Mesenchymal stem cell (in vitro differentiated cells and primary cell): ENCODE results near the gene C2CD2.

Source experiments
- DNase-seq: peaks from one replicate; pipeline ENCODE4 v3.0.0-alpha.2; 2013
- H2AFZ ChIP-seq: one replicate; pipeline ENCODE4 v1.6.1; 2013; ENCODE audit warnings: low read depth, mild to moderate bottlenecking, control low read depth, inconsistent platforms, low read length, moderate library complexity
- H2AK5ac ChIP-seq: 2 replicates; pipeline ENCODE4 v1.6.1; 2013; ENCODE audit warnings: low read length, moderate library complexity, mild to moderate bottlenecking, inconsistent platforms; ENCODE audit not compliant: severe bottlenecking
- H2BK120ac ChIP-seq: one replicate; pipeline ENCODE4 v1.6.1; 2013; ENCODE audit warnings: low read depth, mild to moderate bottlenecking, inconsistent platforms, low read length, moderate library complexity
- H2BK12ac ChIP-seq, 2 experiments: one replicate each; pipeline ENCODE4 v1.6.1; 2013; ENCODE audit warnings: inconsistent platforms in 2 of 2, low read length in 2 of 2, mild to moderate bottlenecking in 2 of 2, moderate library complexity in 2 of 2, control low read depth in 1 of 2
- H2BK15ac ChIP-seq: one replicate; pipeline ENCODE4 v1.6.1; 2013; ENCODE audit warnings: mild to moderate bottlenecking, low read depth, inconsistent platforms; ENCODE audit not compliant: poor library complexity, severe bottlenecking
- H2BK5ac ChIP-seq: 2 replicates; pipeline ENCODE4 v1.6.1; 2013; ENCODE audit warnings: low read depth, mild to moderate bottlenecking, low read length, control low read depth, inconsistent platforms; ENCODE audit not compliant: poor library complexity, severe bottlenecking
- H3K14ac ChIP-seq, 2 experiments: one replicate each; pipeline ENCODE4 v1.6.1; 2013; ENCODE audit warnings: inconsistent platforms in 2 of 2, low read length in 2 of 2, control low read depth in 1 of 2, mild to moderate bottlenecking in 1 of 2, moderate library complexity in 1 of 2
- H3K18ac ChIP-seq, 2 experiments: one replicate each; pipeline ENCODE4 v1.6.1; 2013; ENCODE audit warnings: inconsistent platforms in 2 of 2, low read length in 2 of 2, control low read depth in 1 of 2, low read depth in 1 of 2, mild to moderate bottlenecking in 1 of 2
- H3K23ac ChIP-seq, 2 experiments: one replicate each; pipeline ENCODE4 v1.6.1; 2013; ENCODE audit warnings: inconsistent platforms in 2 of 2, low read length in 2 of 2, mild to moderate bottlenecking in 2 of 2, moderate library complexity in 2 of 2, control low read depth in 1 of 2
- H3K27ac ChIP-seq: 2 replicates; pipeline ENCODE4 v1.5.1; 2013; ENCODE audit warnings: mild to moderate bottlenecking, moderate library complexity, low read length, control low read depth, inconsistent platforms; ENCODE audit not compliant: poor library complexity, severe bottlenecking
- H3K27me3 ChIP-seq, 2 experiments: 2 replicates each; pipeline versions ENCODE4 v1.6.1 to v1.7.0; 2013; ENCODE audit warnings: low read length in 2 of 2, mild to moderate bottlenecking in 2 of 2, moderate library complexity in 2 of 2, control low read depth in 1 of 2, inconsistent platforms in 1 of 2; ENCODE audit not compliant: control insufficient read depth in 1 of 2, insufficient read depth in 1 of 2
- H3K36me3 ChIP-seq, 2 experiments: 2 replicates each; pipeline versions ENCODE4 v1.6.1 to v1.7.0; 2013; ENCODE audit warnings: low read length in 2 of 2, control low read depth in 1 of 2, inconsistent platforms in 1 of 2, low read depth in 1 of 2, mild to moderate bottlenecking in 1 of 2; ENCODE audit not compliant: insufficient read depth in 2 of 2, control insufficient read depth in 1 of 2
- H3K4ac ChIP-seq, 2 experiments: one replicate each; pipeline ENCODE4 v1.6.1; 2013; ENCODE audit warnings: inconsistent platforms in 2 of 2, low read length in 2 of 2, mild to moderate bottlenecking in 2 of 2, moderate library complexity in 2 of 2, control low read depth in 1 of 2, low read depth in 1 of 2
- H3K4me1 ChIP-seq: 2 replicates; pipeline ENCODE4 v1.6.1; 2013; ENCODE audit warnings: low read depth, low read length, control low read depth; ENCODE audit not compliant: control insufficient read depth, insufficient read depth
- H3K4me2 ChIP-seq: 2 replicates; pipeline ENCODE4 v1.6.1; 2013; ENCODE audit warnings: low read length, mild to moderate bottlenecking, inconsistent platforms; ENCODE audit not compliant: poor library complexity, severe bottlenecking
- H3K4me3 ChIP-seq, 2 experiments: 2 replicates each; pipeline versions ENCODE4 v1.5.1 to v1.7.0; 2013; ENCODE audit warnings: low read length in 2 of 2, mild to moderate bottlenecking in 2 of 2, control low read depth in 1 of 2, low read depth in 1 of 2; ENCODE audit not compliant: insufficient read depth in 1 of 2
- H3K79me1 ChIP-seq: replicated peaks from 2 replicates; pipeline ENCODE4 v1.6.1; 2013; ENCODE audit warnings: mild to moderate bottlenecking, control low read depth, low read length, inconsistent platforms; ENCODE audit not compliant: poor library complexity, severe bottlenecking
- H3K9ac ChIP-seq: 2 replicates; pipeline ENCODE4 v1.7.0; 2013; ENCODE audit warnings: mild to moderate bottlenecking, low read length, moderate library complexity
- H3K9me3 ChIP-seq: 2 replicates; pipeline ENCODE4 v1.7.0; 2013; ENCODE audit warnings: mild to moderate bottlenecking, low read length; ENCODE audit not compliant: control insufficient read depth
- H4K8ac ChIP-seq: one replicate; pipeline ENCODE4 v1.6.1; 2013; ENCODE audit warnings: inconsistent platforms, mild to moderate bottlenecking, low read length, moderate library complexity
- H4K91ac ChIP-seq: one replicate; pipeline ENCODE4 v1.6.1; 2013; ENCODE audit warnings: mild to moderate bottlenecking, low read length, inconsistent platforms
- WGBS: methylation state at CpG from one replicate; pipeline ENCODE4 v1.1.7; 2013; ENCODE audit warnings: mixed read lengths; 5-methylcytosine and 5-hydroxymethylcytosine counted together

C2CD2 gene

GRCh38 chr21:41857771-41858300 lies 96.0 kb downstream of the C2CD2 start:
- no peak overlapping the region for H2AFZ ChIP-seq
- no peak overlapping the region for H2BK12ac ChIP-seq
- no peak overlapping the region for H3K23ac ChIP-seq
- no peak overlapping the region for H4K8ac ChIP-seq
- H3K9me3 ChIP-seq, result no peaks in the 10 kb centered on the region
- H3K27ac ChIP-seq, result no peak overlapping the region
- H2BK5ac ChIP-seq, result no peak overlapping the region
- H2AK5ac ChIP-seq, result no peak overlapping the region
- H3K79me1 ChIP-seq, result peaks cover 28% of the 10 kb centered on the region
- H3K9ac ChIP-seq, result no peak overlapping the region
- H3K4ac ChIP-seq, result no peak overlapping the region
- no peak overlapping the region for H3K14ac ChIP-seq
- H3K4me2 ChIP-seq, result no peak overlapping the region
- no peak overlapping the region for H2BK120ac ChIP-seq
- peaks cover 56 to 58% of the 10 kb centered on the region in 2 experiments for H3K36me3 ChIP-seq
- peaks cover 2% of the 10 kb centered on the region for H3K4me1 ChIP-seq
- H3K18ac ChIP-seq, result no peak overlapping the region
- no peak for DNase-seq
- H3K4me3 ChIP-seq, result no peak overlapping the region
- no peak overlapping the region for H4K91ac ChIP-seq
- no peaks in the 10 kb centered on the region for H3K27me3 ChIP-seq
- WGBS, result 97% methylated on average over 14 of the region's 14 CpGs
- H2BK15ac ChIP-seq, result no peak overlapping the region

- Histone ChIP-seq H3K18ac (no peak overlapping the region), H3K27me3 (no peaks in the 10 kb centered on the region), H3K79me1 (peaks cover 21% of the 10 kb centered on the region), H3K27ac (no peak overlapping the region), H3K4me1 (no peaks in the 10 kb centered on the region), H2AK5ac (no peak overlapping the region), H3K9me3 (no peaks in the 10 kb centered on the region), H2BK12ac (no peak overlapping the region), H2AFZ (no peak overlapping the region), H4K8ac (no peak overlapping the region), H3K36me3 (peaks cover 65 to 68% of the 10 kb centered on the region in 2 experiments), H3K4ac (no peak overlapping the region), H3K23ac (no peak overlapping the region), H4K91ac (no peak overlapping the region), H3K14ac (no peak overlapping the region), H3K4me3 (no peak overlapping the region), H2BK5ac (no peak overlapping the region), H2BK120ac (no peak overlapping the region), H3K4me2 (no peak overlapping the region), H3K9ac (no peak overlapping the region), H2BK15ac (no peak overlapping the region)
- DNase-seq, result no peak
- 97% methylated on average over 10 of the region's 10 CpGs for WGBS
Measured at GRCh38 chr21:41856572-41856971, 97.2 kb downstream of the C2CD2 start.

GRCh38 chr21:41854426-41854995 lies 99.3 kb downstream of the C2CD2 start:
- no peak overlapping the region for H3K14ac ChIP-seq
- H3K9ac ChIP-seq, result no peak overlapping the region
- peak overlapping the region; percentile 35 for H4K91ac ChIP-seq
- no peak overlapping the region for H3K4me2 ChIP-seq
- no peak overlapping the region for H3K23ac ChIP-seq
- no peak for DNase-seq
- H2BK120ac ChIP-seq, result no peak overlapping the region
- H2BK15ac ChIP-seq, result no peak overlapping the region
- H2AFZ ChIP-seq, result no peak overlapping the region
- no peak overlapping the region for H3K18ac ChIP-seq
- H3K36me3 ChIP-seq, result peaks cover 66 to 68% of the 10 kb centered on the region in 2 experiments
- no peaks in the 10 kb centered on the region for H3K9me3 ChIP-seq
- H3K27me3 ChIP-seq, result no peaks in the 10 kb centered on the region
- no peak overlapping the region for H3K4ac ChIP-seq
- no peak overlapping the region for H4K8ac ChIP-seq
- no peak overlapping the region for H2AK5ac ChIP-seq
- no peak overlapping the region for H2BK5ac ChIP-seq
- no peak overlapping the region for H3K27ac ChIP-seq
- 97% methylated on average over 31 of the region's 31 CpGs for WGBS
- no peak overlapping the region for H2BK12ac ChIP-seq
- no peak overlapping the region for H3K4me3 ChIP-seq
- no peaks in the 10 kb centered on the region for H3K4me1 ChIP-seq
- H3K79me1 ChIP-seq, result peaks cover 16% of the 10 kb centered on the region

- no peak overlapping the region for H4K8ac ChIP-seq
- H2BK15ac ChIP-seq, result no peak overlapping the region
- no peak overlapping the region for H4K91ac ChIP-seq
- H3K4me2 ChIP-seq, result no peak overlapping the region
- no peaks in the 10 kb centered on the region for H3K4me1 ChIP-seq
- H3K18ac ChIP-seq, result no peak overlapping the region
- no peak overlapping the region for H2AK5ac ChIP-seq
- H2BK5ac ChIP-seq, result no peak overlapping the region
- peaks cover 54% of the 10 kb centered on the region in 2 experiments for H3K36me3 ChIP-seq
- no peak overlapping the region for H2BK120ac ChIP-seq
- no peak overlapping the region for H2BK12ac ChIP-seq
- H3K23ac ChIP-seq, result no peak overlapping the region
- H3K4ac ChIP-seq, result no peak overlapping the region
- no peak overlapping the region for H2AFZ ChIP-seq
- DNase-seq, result no peak
- WGBS, result 98% methylated on average over 9 of the region's 9 CpGs
- H3K27me3 ChIP-seq, result no peaks in the 10 kb centered on the region
- no peak overlapping the region for H3K14ac ChIP-seq
- peaks cover 7% of the 10 kb centered on the region for H3K79me1 ChIP-seq
- no peaks in the 10 kb centered on the region for H3K9me3 ChIP-seq
- no peak overlapping the region for H3K4me3 ChIP-seq
- H3K9ac ChIP-seq, result no peak overlapping the region
- H3K27ac ChIP-seq, result no peak overlapping the region
Measured at GRCh38 chr21:41852929-41853320, 100.9 kb downstream of the C2CD2 start.
